ENCODE measurements around the gene INPP5B. TPM values are rescaled to one million over a fixed set of nuclear protein-coding genes. Genes with fewer than 3 reads are reported as not detected.

Gene INPP5B
- total and polyA plus RNA-seq, 2 donors (not counting 1 experiment from before 2014, with no cell fraction given) = 23.6 to 55.0 TPM

DNA sequence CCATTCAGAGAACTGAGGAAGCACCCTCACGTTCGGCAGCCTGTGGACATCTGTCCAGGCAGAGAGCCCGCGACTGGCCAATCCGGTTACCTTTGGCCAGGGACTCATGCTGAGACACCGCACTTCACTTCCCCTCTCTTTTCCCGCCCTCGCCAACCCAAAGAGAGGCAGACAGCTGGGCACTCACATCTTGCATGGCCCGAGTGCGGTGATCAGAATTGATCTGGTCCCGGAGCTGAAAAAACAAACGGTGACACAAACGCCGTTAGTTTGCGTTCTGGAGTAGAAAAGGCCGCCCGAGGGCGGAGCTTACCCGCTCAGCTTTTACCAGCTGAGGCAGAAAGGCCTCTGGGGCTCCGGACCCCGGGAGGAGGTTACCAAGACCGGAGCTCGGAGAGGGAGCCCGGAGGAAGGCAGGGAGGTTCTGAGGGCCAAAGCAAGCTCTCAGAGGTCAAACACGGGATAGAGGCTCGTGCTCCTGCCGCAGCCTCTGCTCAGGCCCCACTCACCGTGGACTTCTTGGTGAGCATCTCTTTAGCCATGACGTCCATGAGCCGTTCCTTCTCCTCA, 42.6 kb upstream of the INPP5B start:
- peak; percentile 29 to 46 for DNase-seq (ENCODE audit: low read depth in 2 of 2)
- Histone ChIP-seq H3K9ac (ENCODE audit: insufficient read depth, low read length) (peak overlapping the region; percentile 59), H3K4me2 (ENCODE audit: extremely low read depth, insufficient read depth, low read length) (peak overlapping the region; percentile 18), H3K4me1 (ENCODE audit: control insufficient read depth, extremely low read depth, insufficient read depth, low read length) (no peaks in the 10 kb centered on the region), H3K36me3 (ENCODE audit: control insufficient read depth, insufficient read depth, low read length) (peaks cover 9% of the 10 kb centered on the region), H3K27me3 (ENCODE audit: control insufficient read depth, insufficient read depth, low read length) (no peaks in the 10 kb centered on the region), H4K20me1 (ENCODE audit: control insufficient read depth, extremely low read depth, insufficient read depth, low read length) (no peaks in the 10 kb centered on the region), H2AFZ (ENCODE audit: low read length) (peak overlapping the region; percentile 86), H3K27ac (ENCODE audit: insufficient read depth, low read length) (peak overlapping the region; percentile 81), H3K79me2 (ENCODE audit: control insufficient read depth, insufficient read depth, low read length) (peaks cover 25% of the 10 kb centered on the region), H3K9me3 (ENCODE audit: control insufficient read depth, insufficient read depth, low read depth, low read length) (no peaks in the 10 kb centered on the region), H3K4me3 (replicated peaks in 1 of 4; ENCODE audit: control extremely low read depth in 1 of 4, insufficient read depth in 1 of 4, low read depth in 3 of 4, low read length in 4 of 4) (peak overlapping the region; percentile 80 to 93 (median 88))
- TF ChIP-seq, protein P1, sequence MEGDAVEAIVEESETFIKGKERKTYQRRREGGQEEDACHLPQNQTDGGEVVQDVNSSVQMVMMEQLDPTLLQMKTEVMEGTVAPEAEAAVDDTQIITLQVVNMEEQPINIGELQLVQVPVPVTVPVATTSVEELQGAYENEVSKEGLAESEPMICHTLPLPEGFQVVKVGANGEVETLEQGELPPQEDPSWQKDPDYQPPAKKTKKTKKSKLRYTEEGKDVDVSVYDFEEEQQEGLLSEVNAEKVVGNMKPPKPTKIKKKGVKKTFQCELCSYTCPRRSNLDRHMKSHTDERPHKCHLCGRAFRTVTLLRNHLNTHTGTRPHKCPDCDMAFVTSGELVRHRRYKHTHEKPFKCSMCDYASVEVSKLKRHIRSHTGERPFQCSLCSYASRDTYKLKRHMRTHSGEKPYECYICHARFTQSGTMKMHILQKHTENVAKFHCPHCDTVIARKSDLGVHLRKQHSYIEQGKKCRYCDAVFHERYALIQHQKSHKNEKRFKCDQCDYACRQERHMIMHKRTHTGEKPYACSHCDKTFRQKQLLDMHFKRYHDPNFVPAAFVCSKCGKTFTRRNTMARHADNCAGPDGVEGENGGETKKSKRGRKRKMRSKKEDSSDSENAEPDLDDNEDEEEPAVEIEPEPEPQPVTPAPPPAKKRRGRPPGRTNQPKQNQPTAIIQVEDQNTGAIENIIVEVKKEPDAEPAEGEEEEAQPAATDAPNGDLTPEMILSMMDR (conservative IDR thresholded peaks at IDR 0.05 in 1 of 2, IDR thresholded peaks at IDR 0.05 in 1 of 2; ENCODE audit: low read depth in 1 of 2, low read length in 2 of 2) = no peak

DNA sequence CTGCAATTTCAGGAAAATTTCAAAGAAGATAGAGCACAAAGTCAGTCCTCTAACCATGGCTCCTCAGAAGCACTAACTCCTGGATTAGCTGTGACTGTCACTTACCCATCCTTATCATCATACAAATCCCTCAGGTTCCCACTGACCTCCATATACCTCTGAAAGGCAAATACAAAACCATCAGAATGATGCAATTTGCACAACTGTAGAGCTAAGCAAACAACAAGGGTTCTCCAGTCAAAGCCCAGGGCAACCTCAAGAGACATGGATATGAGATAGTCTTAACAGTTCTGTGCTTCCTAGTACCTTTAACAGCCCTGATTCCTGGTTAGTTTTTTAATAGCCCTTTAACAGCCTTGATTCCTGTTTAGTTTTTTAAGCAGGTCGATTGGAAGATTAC, 40.8 kb upstream of the INPP5B start:
- H3K36me3 ChIP-seq (ENCODE audit: control insufficient read depth, insufficient read depth, low read length) = peaks cover 18% of the 10 kb centered on the region
- H3K4me1 ChIP-seq (ENCODE audit: control insufficient read depth, extremely low read depth, insufficient read depth, low read length) = no peaks in the 10 kb centered on the region
- no peaks in the 10 kb centered on the region for H3K9me3 ChIP-seq (ENCODE audit: control insufficient read depth, insufficient read depth, low read depth, low read length)
- H2AFZ ChIP-seq (ENCODE audit: low read length) = no peak overlapping the region
- H3K27me3 ChIP-seq (ENCODE audit: control insufficient read depth, insufficient read depth, low read length) = no peaks in the 10 kb centered on the region
- H3K79me2 ChIP-seq (ENCODE audit: control insufficient read depth, insufficient read depth, low read length) = peaks cover 25% of the 10 kb centered on the region
- TF ChIP-seq, protein P1 (conservative IDR thresholded peaks at IDR 0.05 in 1 of 2, IDR thresholded peaks at IDR 0.05 in 1 of 2; ENCODE audit: low read depth in 1 of 2, low read length in 2 of 2) = no peak
- TF ChIP-seq EZH2 (IDR thresholded peaks at IDR 0.05; ENCODE audit: low read length, missing control alignments) = no peak
- H3K4me2 ChIP-seq (ENCODE audit: extremely low read depth, insufficient read depth, low read length) = no peak overlapping the region
- no peak overlapping the region for H3K27ac ChIP-seq (ENCODE audit: insufficient read depth, low read length)
- H3K4me3 ChIP-seq (replicated peaks in 1 of 4; ENCODE audit: control extremely low read depth in 1 of 4, insufficient read depth in 1 of 4, low read depth in 3 of 4, low read length in 4 of 4) = no peak overlapping the region
- DNase-seq (ENCODE audit: low read depth in 2 of 2) = no peak
- no peak overlapping the region for H3K9ac ChIP-seq (ENCODE audit: insufficient read depth, low read length)
- H4K20me1 ChIP-seq (ENCODE audit: control insufficient read depth, extremely low read depth, insufficient read depth, low read length) = no peaks in the 10 kb centered on the region

DNA sequence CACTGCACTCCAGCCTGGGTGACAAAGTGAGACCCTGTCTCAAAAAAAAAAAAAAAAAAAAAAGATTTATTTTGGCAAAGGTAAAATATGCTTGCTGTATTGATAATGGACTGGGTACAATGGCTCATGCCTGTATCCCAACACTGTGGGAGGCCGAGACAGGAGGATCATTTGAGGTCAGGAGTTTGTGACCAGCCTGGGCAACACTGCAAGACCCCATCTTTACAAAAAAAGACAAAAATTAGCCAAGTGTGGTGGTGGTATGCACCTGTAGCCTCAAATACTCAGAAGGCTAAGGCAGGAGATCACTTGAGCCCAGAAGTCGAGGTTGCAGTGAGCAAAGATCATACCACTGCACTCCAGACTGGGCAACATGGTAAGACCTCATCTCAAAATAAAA, 36.7 kb upstream of the INPP5B start:
- no peak overlapping the region for H3K4me2 ChIP-seq (ENCODE audit: extremely low read depth, insufficient read depth, low read length)
- no peaks in the 10 kb centered on the region for H3K4me1 ChIP-seq (ENCODE audit: control insufficient read depth, extremely low read depth, insufficient read depth, low read length)
- no peaks in the 10 kb centered on the region for H3K9me3 ChIP-seq (ENCODE audit: control insufficient read depth, insufficient read depth, low read depth, low read length)
- no peak overlapping the region for H3K27ac ChIP-seq (ENCODE audit: insufficient read depth, low read length)
- H3K27me3 ChIP-seq (ENCODE audit: control insufficient read depth, insufficient read depth, low read length) = no peaks in the 10 kb centered on the region
- DNase-seq (ENCODE audit: low read depth in 2 of 2) = no peak
- no peak overlapping the region for H2AFZ ChIP-seq (ENCODE audit: low read length)
- H3K4me3 ChIP-seq (replicated peaks in 1 of 4; ENCODE audit: control extremely low read depth in 1 of 4, insufficient read depth in 1 of 4, low read depth in 3 of 4, low read length in 4 of 4) = no peak overlapping the region
- no peak overlapping the region for H3K9ac ChIP-seq (ENCODE audit: insufficient read depth, low read length)
- H3K79me2 ChIP-seq (ENCODE audit: control insufficient read depth, insufficient read depth, low read length) = peaks cover 14% of the 10 kb centered on the region
- TF ChIP-seq, protein P1 (conservative IDR thresholded peaks at IDR 0.05 in 1 of 2, IDR thresholded peaks at IDR 0.05 in 1 of 2; ENCODE audit: low read depth in 1 of 2, low read length in 2 of 2) = no peak
- TF ChIP-seq EZH2 (IDR thresholded peaks at IDR 0.05; ENCODE audit: low read length, missing control alignments) = no peak
- peaks cover 23% of the 10 kb centered on the region for H3K36me3 ChIP-seq (ENCODE audit: control insufficient read depth, insufficient read depth, low read length)
- no peaks in the 10 kb centered on the region for H4K20me1 ChIP-seq (ENCODE audit: control insufficient read depth, extremely low read depth, insufficient read depth, low read length)
